ENCODE results near the gene KCNJ1. TPM values are rescaled to one million over a fixed set of nuclear protein-coding genes. Genes with fewer than 3 reads are reported as not detected.
A peak's percentile ranks its signal among the peaks of the same experiment; 100 is the strongest.

KCNJ1 gene
- total RNA-seq, 4 donors from 2014 or later = not detected

DNA sequence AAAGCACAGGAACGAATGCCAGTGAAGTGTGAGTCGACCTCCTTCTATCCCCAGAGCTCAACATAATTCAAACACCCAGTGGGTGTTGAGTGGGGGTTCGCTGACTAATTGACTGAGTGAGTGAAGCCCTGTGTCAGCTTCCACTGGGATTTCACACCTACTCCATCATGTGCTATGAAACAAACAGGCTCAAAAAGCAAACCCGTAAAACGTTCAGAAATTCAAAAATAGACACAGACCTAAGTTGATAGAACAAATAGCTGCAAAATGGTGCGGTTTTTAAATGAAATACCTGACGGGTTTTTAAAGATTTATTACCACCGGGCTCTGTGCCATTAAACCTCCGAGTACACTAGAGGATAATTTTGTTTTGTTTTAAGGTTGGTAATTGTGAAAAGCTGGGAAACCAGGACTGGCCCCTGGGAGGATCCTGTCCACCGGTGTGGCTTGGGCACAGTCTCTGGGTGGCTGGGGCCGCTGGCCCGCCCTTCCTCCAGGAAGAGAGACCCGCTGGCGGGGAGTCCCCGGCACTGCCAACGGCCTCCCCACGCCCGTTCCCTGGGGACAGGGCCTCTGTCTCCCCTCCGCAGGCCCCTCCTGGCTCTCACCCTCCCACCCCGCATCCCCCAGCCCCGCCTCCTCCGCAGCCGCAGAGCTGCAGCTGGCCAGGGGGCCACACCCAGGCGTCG lies 37.7 kb upstream of the KCNJ1 start:
- intact Hi-C loops (cut with DNase I; ENCODE audit: low total_unique reads) = no loop called here
- no peaks in the 10 kb centered on the region for H3K36me3 ChIP-seq
- no peak for TF ChIP-seq POLR2A (IDR thresholded peaks at IDR 0.05)
- TF ChIP-seq, protein P1, sequence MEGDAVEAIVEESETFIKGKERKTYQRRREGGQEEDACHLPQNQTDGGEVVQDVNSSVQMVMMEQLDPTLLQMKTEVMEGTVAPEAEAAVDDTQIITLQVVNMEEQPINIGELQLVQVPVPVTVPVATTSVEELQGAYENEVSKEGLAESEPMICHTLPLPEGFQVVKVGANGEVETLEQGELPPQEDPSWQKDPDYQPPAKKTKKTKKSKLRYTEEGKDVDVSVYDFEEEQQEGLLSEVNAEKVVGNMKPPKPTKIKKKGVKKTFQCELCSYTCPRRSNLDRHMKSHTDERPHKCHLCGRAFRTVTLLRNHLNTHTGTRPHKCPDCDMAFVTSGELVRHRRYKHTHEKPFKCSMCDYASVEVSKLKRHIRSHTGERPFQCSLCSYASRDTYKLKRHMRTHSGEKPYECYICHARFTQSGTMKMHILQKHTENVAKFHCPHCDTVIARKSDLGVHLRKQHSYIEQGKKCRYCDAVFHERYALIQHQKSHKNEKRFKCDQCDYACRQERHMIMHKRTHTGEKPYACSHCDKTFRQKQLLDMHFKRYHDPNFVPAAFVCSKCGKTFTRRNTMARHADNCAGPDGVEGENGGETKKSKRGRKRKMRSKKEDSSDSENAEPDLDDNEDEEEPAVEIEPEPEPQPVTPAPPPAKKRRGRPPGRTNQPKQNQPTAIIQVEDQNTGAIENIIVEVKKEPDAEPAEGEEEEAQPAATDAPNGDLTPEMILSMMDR (IDR thresholded peaks at IDR 0.05) = no peak
- peak overlapping the region in 1 of 2 donors; percentile 51 for H3K27ac ChIP-seq
- H3K4me1 ChIP-seq = no peaks in the 10 kb centered on the region
- H3K27me3 ChIP-seq = no peaks in the 10 kb centered on the region
- peak overlapping the region; percentile 44 to 50 for H3K4me3 ChIP-seq
- H3K9me3 ChIP-seq = no peaks in the 10 kb centered on the region
- no peak for DNase-seq

DNA sequence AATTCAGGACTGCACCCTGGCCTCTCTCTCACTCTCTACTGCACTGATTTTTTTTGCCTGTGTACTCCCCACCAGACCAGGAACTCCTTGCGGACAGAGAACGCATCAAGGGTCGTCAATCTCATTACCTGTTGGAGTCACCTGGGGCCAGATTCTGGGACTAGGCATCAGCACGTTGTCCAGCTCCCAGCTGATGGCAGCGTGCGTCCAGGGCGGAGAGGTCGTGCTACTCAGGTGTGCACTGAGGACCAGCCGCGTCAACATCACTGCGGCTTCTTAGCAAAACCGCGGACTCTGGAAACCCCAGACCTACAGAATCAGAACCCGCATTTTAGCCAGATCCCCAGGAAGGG lies 37.2 kb upstream of the KCNJ1 start:
- DNase-seq = no peak
- Histone ChIP-seq H3K27me3 (no peaks in the 10 kb centered on the region), H3K4me3 (no peak overlapping the region), H3K9me3 (no peaks in the 10 kb centered on the region), H3K27ac (no peak overlapping the region), H3K4me1 (no peaks in the 10 kb centered on the region), H3K36me3 (no peaks in the 10 kb centered on the region)
- no peak for TF ChIP-seq POLR2A (IDR thresholded peaks at IDR 0.05)
- TF ChIP-seq, protein P1 (IDR thresholded peaks at IDR 0.05) = no peak
- intact Hi-C loops (cut with DNase I; ENCODE audit: low total_unique reads) = no loop called here

DNA sequence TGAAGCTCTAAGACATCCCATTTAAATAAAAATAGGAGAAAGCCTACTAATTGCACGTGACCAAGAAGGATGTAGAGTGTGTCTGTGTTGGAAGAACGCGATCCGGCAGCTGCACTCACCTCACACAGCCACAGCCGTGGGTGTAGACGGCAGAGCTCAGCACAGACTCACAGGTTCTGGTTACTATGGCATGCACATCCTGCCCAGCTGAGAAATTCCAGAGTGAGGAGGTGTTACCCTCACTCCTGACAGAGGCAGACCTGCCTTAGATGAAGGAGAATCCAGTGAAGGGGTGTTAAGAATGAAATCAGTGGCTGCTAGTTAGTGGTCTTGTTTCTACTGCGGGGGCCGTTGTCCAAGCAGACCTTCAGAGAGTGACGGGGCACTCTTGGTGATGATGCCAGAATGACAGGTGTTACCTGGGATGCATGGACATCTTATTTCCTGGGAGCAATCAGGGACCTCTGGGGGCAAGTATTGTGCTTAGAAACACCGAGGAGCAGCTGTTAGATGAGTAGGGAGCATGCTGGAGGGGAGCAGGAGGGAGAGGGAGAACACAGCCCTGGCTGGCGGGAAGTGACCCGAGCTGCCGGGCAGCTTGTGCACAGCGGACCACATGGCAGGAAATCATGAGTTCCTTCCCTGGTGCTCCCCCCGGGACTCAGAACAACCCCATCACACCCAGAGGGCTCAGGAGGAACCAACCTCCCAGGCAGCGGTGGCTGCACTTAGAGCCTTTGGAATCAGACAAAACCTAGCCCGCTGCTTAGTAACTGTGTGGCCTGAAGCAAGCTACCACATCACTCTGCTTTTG lies 36.4 kb upstream of the KCNJ1 start:
- no peak for DNase-seq
- no peaks in the 10 kb centered on the region for H3K4me1 ChIP-seq
- TF ChIP-seq POLR2A (IDR thresholded peaks at IDR 0.05) = no peak
- TF ChIP-seq, protein P1 (IDR thresholded peaks at IDR 0.05) = no peak
- intact Hi-C loops (cut with DNase I; ENCODE audit: low total_unique reads) = no loop called here
- no peaks in the 10 kb centered on the region for H3K27me3 ChIP-seq
- no peaks in the 10 kb centered on the region for H3K9me3 ChIP-seq
- H3K36me3 ChIP-seq = no peaks in the 10 kb centered on the region
- H3K27ac ChIP-seq = no peak overlapping the region
- no peak overlapping the region for H3K4me3 ChIP-seq

DNA sequence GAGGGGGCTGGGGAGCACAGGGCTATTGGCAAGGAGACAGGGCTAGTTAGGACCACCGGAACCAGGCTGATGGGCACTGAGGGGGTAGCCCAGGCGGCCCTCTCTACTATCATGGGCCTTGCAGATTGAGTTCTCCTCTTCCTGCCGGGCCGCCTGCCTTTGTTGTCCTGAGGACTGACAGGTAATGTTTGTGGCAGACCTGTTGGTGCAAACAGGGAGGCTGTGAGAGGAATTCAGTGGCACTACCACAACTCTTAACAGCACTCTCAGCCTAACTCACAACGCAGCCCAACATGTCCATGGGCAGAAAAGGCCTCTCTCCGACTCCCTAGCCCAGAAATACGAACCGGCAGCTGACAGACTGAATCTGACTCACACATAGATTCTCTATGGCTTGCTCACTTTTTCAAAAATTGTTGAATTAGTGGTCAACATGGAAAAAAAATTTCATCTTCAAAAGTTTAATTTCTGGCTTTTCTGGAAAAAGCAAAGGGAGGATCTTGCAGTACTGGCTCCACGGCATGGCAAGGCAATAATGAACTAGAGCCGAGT lies 35.5 kb upstream of the KCNJ1 start:
- Histone ChIP-seq H3K27ac (no peak overlapping the region), H3K4me1 (no peaks in the 10 kb centered on the region), H3K36me3 (no peaks in the 10 kb centered on the region), H3K9me3 (no peaks in the 10 kb centered on the region), H3K4me3 (no peak overlapping the region), H3K27me3 (no peaks in the 10 kb centered on the region)
- DNase-seq = no peak
- intact Hi-C loops (cut with DNase I; ENCODE audit: low total_unique reads) = no loop called here
- no peak for TF ChIP-seq POLR2A (IDR thresholded peaks at IDR 0.05)
- TF ChIP-seq, protein P1 (IDR thresholded peaks at IDR 0.05) = no peak
